Endometrial microvascular endothelial cells (primary cell): ENCODE measurements around the gene DMRTB1. TPM values are rescaled to one million over a fixed set of nuclear protein-coding genes. Genes with fewer than 3 reads are reported as not detected.

Source experiments
- in situ Hi-C: cut with HindIII; loops from 2 replicates; pipeline ENCODE4 v1.10.0; 2017; ENCODE audit warnings: low sequenced_read_pairs, low pct_unique_long_range_greater_than_20kb; ENCODE audit errors: inconsistent ontology term
- total RNA-seq: library from RNA; depleted of rRNA; stranded (reverse); fragments of >200 nt; gene quantifications from one replicate; pipeline ENCODE4 v1.2.3, GENCODE V29; 2015; ENCODE audit errors: inconsistent ontology term

Gene DMRTB1
- total RNA-seq, 1 donor from 2014 or later, result not detected

DNA sequence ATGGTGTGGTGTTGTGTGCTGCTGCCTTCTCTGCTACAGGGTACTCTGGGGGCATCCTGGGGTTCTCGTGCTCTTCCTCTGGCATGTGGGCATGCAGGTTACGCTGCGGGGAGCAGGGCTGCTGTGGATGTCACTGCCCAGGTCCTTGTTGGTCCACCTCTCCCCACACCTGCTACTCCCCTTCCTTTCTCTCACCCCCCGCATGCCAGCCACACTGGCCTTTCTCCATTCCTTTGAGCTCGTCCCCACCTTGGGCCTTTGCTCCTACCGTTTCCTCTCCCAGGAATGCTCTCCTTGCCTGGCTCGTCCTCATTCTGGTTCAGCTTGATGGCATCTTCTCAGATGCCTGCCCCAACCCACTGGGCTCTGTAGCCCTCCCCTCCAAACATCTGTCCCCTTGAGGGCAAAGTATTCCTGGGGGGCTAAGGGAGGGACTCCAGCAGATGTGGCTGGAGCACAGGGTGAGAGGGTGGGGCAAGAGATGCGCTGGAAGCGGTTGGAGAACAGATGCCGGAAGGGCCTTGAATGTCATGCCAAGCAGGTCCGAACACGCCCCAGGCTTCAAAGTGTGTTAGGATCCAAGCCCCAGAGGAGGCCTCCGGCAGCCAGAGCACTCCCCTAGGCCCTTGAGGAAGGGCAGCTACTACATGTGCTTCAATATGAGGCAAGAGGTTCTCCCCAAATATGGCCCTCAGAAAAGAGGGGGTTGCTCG lies 23.4 kb downstream of the DMRTB1 start:
- in situ Hi-C loops, result no loop called here

DNA sequence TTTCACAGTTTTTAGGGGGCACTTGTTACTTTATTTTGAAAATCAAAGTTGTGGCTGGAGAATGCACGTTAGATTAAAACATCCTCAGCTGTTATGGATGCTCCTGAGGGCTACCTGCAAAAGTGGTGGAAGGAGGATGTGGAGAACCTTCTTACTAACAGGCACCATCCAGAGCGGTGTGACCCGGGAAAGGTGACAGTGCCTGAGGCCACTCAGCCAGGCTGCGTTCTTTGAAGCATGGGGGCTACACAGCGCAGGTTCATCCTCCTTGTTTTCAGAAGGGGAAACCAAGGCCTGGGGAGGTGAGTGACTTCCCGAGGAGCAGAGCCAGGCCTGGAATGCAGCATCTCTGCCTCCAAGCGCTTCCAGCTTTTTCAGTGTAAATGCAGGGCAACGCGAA lies 24.0 kb downstream of the DMRTB1 start:
- in situ Hi-C loops, result no loop called here

DNA sequence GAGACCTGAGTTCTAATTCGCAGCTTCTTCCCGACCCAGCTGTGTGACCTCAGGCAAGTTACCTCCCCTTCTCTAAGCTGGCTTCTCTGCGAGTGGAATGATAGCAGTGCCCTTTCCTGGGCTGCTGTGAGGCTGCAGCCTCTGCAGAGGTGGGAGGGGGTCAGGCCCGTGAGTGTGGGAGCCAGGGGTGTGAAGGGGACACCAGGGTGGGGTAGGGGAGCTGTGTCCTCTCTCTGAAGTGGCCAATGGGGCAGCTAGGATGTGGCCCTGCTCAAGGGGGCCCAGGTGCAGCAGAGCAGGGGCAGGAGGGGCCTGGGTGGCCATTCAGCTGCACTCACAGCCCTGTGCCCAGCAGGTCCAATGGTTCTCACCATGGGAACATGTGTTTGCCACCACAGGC lies 24.5 kb downstream of the DMRTB1 start:
- in situ Hi-C loops, result no loop called here

DNA sequence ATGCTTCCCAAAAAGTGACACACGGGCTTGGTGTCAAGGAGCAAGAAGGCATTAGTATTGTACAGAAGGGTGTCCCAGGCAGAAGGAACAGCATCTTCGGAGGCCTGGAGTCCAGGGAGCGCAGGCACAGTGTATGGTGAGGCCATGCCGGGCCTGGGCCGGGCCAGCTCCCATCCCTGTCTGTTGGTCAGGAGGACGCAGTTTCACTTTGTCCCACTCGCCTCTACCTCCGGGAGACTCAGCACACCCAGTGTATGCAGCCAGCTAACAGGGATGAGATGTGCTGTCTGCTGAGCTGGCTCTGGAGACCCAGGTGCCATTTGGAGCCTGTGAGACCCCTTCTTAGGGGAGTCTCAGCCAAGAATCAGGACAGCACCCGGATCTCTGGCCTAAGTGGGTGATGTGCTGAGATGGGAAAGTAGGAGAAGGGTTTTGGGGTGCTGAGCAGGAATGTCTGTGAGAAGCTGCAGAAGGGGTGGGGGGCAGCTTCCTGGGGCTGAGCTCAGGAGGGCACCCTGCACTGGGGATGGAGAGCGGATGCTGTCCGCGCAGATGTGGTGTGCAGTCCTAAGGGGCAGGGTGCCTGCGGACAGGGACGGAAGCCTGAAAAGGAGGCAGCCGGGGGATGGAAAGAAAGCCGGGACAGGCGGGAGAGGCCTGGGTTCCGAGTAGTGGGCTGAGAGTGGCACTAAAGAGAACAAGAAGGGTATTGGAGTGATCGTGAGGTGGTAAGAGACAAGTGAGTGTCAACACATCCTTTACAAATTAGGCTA lies 25.7 kb downstream of the DMRTB1 start:
- in situ Hi-C loops, result no loop called here

DNA sequence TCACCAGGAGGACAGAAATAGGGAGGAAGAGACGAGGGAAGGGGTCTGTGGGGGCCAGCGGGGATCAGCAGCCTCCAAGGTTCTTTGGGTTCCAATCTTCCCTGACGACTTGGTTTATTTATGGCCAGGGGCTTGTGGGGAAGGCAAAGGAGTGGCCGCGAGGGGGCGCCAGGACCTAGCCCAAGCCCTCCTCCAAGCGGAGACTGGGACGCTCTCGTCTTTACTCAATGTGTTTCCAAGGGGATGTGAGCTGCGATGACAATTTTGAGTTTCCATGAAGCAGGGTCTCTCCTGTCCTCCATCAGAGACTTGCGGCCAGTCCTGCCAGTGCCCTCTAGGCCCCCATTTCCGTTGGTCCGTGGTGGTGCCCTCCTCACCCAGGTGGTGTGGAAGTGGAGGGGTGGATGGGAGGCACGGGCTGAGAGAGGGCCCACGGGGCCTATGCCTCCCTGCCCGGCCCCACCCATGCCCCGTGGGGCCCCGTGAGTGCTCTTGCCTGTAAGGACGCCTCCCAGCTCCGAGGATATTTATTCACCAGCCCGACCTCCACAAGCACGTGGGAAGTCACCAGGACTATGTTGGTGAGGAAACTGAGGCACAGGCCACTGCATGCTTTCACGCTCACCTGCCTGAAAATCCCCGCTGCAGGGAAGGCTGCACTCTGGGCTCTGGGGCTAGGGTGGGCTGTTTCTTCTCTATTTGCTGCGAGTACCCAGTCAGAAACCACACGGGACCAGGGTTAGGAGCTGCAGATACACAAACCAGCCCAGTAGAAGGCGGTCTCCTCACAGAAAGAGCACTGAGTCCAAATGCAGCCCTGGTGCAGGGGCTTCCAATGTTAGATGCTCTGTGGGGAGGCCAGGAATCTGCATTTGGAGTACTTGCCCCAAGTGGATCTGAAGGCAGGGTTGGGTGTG lies 26.5 kb downstream of the DMRTB1 start:
- in situ Hi-C loops, result no loop called here

DNA sequence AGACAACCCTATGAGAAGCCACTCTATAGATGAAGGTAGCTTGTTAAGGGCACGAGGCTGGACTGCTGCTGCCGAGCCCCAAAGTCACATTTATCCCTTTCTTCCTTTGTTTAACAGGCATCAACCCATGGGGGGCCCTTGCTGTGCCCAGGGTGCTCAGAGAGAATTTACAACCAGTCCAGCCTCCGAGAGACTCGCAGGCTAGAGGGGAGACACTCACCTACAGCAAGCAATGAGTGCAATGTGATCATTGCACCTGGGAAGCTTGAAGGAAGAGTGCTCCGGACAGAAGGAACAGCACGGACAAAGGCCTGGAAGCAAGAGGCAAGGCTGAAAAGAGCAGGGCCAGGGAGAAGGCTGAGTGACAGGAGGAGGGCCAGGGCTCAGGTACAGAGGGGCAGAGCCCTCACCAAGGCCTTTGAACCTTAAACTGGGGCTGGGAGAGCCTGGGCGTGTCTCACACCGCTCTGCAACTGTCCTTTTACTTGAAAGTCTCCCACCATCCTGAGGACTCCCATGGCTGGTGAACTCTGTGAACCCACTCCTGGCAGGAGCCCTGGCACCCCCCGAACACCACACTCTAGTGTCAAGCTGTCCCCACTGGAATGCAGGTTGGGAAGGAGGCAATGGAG lies 27.3 kb downstream of the DMRTB1 start:
- in situ Hi-C loops, result no loop called here

DNA sequence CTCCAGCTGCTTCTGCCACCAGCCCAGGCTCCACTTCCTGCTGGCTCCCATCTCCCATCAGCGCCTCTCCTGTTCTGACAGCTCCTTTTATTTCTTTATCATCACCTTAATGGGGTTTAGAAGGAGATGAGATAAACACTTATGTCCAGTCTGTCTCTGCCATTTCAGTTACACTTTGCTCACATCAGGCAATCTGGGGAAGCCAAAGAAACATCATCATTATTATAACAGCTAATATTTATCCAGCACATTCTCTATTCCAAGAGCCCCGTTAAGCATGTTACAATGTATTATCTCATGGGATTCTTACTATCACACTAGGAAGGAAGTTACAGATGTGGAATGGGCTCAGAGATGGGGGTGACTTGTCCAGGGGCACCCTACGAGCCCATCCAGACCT lies 31.2 kb downstream of the DMRTB1 start:
- in situ Hi-C loops, result no loop called here

DNA sequence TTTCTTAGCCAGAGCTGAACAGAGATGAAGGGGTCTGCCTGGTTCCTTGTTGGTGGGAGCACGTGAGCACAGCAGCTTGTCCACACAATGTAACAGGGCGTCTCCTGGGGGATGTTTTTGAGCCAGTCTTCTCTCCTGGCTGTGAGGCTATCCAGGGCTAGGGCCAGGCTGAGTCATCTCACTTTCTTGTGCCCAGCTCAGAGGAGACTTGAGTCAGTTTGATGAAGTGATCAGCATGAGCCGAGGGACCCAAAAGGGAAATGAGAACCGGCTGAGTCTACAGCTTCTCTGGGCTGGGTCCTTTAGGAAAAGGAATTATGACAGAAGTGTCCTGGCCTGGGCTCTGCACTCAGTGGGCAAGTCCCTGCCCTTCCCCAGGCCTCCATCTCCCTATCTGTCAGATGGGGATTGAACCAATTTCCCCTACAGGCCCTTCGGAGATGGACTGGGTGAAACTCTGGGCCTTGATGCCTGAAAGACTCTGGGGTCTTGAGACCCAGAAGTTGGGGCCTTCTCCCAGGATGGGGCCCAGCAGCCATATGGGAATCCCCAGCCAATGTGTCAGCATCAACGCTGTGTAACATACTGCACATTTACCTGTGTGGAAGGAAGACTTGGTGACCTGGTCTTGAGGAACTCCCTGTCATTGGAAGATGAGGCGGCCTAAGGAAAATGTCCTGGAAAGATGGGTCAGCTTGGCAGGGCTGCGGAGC lies 36.6 kb downstream of the DMRTB1 start:
- in situ Hi-C loops, result no loop called here

DNA sequence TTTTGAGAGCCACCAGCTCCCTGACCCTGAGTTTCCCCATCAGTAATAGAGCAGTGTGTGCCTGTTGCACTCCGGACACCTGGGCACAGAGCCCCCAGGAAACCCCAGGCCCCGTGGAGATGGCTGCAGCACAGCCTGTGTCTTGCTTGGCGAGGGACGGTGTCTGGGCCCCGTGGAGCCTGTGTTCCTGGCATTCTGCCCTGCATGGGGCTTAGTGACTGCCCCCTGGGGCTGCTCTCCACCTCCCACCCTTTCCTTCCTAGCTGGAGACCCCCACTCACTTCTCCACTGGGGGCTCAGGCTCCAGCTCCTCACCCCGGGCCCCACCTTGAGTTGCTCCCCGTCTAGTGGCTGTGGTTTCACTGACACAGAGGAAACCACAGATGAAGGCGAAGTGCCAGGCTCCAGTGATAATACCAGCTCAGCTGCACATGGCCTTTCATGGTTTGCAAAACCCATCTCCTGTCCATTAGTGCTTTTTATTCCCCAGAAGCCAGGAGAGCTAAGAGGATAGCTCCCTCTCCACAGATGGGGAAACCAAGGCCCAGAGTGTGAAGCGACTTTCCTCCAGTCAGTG lies 39.4 kb downstream of the DMRTB1 start:
- in situ Hi-C loops, result no loop called here

DNA sequence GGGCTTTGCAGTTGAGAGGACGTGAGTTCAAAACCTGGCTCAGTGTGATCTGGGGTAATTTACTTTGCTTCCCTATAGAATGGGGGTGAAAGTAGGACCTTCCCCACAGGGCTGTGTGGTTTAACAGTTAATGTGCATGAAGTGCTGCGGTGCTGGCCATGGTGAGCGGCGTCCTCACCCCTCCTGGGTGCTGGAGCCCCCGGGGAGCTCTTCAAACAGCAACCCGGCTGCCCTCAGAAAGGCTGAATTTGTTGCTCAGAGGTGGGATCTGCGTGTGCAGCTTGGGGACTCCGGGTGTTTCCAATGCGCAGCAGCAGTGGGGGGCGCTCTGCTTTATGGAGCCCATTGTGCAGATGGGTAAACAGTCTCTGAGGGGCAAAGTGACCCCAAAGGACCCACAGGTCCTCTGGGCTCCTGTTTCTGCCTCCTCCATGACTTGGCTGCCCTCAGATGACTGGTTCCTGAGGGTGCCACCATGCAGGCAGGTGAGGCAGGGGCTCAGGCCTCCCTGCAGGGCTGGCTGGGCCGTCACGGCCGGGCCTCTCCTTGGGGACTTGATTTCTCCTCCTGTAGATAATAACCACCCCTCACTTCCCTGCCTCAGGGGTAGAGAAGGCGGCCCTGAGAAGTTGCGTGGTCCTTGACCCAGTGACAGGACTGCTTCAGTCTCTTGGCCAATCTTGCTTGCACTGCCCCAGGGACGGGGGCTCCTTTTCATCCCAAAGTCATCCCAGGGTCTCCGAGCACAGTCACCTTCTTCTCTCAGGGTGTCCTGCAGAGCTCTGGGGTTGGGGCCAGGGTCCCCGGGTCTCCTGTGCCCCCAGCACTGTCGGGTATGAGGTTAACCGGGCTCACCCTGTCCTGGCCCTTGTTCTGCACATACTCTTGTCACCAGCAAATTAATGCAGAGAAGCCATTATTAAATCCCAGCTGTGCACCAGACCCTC lies 40.3 kb downstream of the DMRTB1 start:
- in situ Hi-C loops, result no loop called here

DNA sequence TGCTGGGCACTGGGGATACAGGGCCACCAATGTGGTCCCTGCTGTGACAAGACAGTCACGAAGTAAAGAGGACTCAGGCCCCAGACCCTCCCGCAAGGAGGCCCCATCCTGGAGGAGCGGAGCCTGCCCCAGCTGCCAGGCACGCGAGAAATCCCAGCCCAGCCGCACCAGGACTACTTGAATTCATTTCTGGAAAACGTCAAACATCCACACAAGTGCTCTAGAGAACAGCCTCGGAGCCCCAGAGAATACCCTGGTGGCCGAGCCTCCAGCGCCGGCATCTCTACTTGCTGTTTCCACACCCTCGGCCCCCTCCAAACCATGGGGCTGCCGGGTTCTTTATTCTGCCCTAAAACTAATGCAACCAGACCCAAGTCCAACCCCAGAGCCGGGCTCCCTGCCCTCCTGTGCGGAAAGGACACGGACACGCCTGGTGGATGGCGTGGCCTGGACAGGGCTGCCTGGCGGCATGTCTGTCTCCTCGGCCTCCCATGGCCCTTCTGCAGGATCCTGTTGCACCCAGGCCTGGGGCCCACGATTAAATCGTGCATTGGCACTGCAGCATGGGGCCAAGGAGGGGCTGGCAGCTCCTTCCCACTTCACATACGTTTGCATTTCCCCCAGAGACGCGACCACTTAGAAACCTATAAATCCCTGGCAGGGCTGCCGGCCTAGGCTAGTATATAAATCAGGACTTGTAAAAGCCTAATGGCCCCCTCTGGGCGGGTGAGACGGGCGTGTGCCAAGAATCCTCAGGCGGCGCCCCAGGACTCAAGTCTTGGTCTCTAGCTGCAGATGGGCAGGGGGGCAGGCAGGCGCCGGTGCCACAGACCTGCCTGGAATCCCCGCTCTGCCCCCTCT lies 41.2 kb downstream of the DMRTB1 start:
- in situ Hi-C loops, result no loop called here

DNA sequence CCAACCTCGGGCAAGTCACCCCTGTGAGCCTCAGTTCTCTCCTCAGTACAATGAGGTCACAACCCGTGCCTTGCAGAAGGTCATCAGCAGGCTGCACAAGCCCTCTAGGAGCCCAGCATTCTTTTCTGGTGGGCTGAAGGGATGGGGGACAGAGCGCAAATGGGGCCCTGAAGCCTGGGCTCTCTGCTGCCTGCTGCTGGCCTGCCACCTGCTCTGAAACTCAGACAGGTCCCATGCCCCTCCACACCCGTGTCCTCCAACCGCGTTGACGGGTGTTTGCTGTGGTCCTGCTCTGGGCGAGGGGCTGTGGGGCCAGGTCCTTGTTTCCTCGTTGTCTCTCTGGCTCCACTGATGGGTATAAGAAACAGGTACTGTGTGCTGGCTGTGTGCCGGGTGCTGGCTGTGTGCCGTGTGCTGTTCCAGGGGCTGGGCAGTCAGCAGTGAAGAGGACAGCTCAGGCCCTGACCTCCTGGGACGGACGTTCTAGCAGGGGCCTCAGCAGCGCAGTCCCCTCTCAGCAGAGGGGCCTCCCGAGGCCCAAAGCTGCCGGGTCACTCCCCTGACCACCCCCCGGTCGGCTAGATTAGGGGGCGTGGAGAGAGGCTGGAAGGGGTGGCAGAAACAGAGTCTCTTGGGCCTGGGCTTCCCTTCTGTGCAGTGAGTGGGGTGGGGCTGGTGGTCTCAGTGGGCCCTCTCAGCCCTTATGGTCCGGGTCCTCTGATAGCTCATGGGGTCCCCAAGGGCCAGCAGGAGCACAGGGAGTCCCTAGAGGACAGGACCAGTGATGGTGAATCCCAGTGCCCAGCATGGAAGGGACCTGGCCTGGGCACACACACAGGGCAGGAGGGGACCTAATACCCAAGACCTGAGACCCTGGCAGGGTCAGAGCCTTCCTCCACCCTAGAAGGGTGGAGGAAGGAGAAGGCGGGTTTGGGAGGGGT lies 42.1 kb downstream of the DMRTB1 start:
- in situ Hi-C loops, result no loop called here

DNA sequence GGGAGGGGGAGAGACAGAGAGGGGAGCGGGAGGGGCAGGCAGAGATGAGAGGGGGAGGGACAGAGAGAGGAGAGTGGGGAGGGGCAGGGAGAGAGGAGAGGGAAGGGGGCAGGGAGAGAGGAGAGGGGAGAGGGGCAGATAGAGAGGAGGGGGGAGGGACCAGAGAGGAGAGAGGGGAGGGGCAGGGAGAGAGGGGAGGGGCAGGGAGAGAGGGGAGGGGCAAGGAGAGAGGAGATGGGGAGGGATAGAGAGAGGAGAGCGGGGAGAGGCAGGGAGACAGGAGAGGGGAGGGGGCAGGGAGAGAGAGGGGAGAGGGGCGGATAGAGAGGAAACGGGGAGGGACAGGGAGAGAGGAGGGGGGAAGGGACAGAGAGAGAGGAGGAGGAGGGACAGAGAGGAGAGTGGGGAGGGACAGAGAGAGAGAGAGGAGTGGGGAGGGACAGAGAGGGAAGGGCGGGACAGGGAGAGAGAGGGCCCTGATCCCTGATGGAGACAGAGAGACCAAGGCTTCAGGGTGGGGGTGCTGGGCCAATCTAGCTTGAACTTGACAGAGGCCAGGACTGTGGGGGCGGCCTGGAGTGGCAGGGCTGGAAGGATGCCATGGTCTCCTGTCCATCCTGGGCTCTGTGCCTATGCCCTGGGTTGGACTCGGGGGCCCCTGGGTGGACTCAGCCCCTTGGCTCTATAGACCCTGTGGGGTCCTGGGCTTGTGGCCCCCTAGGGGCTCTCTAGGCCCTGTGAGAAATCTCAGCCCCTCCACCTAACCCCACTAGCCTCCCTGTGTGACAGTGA lies 43.6 kb downstream of the DMRTB1 start:
- in situ Hi-C loops, result no loop called here

DNA sequence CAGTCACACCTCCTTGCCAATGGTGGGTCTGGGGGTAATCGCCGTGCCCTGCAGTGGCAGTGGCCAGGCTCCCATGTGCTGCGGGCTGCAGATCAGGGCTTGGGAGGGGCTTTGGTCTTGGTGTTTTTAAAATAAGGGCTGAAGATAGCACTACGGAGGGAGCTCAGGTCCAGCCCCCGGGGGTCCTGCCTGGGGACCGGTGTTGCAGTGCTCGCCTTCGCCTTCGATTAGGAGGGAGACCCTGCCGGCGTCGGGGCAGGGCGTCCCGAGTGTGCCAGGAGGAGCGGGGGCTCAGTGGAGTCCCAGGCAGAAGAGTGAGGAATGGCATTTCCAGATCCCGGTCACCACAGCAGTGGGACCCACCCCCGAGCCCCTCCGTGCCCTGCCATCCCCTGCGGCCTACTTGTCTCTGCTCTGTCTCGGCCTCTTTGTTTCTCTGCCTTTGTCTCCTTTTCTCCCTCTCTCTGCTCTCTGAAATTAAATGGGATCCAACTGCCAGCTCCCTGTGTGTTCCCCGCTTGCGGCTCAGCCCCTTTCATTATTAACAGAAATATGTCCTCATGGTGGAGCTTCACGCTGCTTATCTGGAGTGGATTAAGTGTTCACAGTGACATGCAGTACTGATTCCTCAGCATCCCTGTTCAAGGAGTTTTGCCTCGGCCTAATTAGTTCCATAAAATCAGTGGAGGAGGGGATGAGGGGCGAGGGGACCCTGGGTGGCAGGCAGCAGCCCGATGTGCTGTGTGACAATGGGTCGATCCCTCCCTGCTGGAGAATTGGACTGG lies 44.4 kb downstream of the DMRTB1 start:
- in situ Hi-C loops, result no loop called here
